Measurements from ENCODE around the gene ZNF555.

Gene ZNF555

DNA sequence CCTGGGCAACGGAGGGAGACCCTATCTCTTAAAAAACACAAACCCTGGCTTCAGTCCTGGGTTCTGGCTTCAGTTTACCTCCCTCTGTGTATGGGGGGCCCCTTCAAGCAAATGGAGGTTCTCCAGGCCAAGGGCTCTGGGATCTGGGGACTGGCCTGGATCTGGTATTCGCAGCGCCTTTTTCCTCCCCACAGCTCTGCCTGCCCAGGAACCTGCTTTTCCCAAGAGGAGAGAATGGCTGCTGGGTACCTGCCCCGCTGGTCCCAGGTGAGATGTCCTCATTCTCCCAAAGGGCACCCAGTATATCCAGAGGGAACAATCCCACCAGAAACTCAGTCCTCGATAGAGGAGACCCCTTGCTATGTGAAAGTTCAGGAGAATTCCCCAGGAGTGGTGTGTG, 18.4 kb upstream of the ZNF555 start:
- in situ Hi-C loops (cut with MboI; ENCODE audit: low sequenced_read_pairs) = no loop called here

DNA sequence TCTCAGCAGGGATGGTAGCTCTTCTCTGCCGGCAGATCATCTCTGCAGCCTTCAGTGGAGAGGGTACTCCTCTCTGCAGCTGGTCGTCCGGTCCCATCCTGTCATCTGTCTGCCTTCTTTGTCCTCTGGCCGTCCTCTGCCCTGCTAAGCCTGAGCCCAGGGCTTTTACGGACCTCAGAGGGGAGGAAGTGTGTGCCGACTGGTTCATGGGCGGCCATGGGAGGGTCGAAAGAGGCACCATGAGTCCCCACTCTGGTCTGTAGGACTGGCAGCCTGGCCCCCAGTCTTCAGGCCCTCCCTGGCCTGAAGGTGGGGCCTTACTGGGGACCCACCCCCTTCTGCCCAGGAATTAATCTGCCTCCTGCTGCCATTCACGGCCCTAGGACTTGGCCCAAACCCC, 17.6 kb upstream of the ZNF555 start:
- in situ Hi-C loops (cut with MboI; ENCODE audit: low sequenced_read_pairs) = no loop called here

DNA sequence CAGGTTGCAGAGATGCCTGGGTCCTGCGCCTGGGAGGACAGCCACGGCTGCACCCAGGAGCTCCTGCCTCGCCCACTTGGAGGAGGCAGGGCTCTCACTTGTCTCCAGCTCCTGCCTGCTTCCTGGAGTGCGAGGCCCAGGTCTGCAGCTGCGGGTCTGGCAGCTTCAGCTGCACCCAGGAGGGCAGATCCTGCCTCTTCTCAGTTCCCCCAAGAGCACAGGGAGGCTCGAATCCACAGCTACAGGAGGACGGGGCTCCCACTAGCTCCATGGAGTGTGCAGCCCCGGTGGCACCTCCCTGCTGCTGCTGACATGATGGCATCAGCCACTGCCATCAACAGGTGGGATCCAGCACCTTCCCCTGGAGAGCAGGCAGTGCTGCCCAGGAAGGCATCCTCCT, 17.1 kb upstream of the ZNF555 start:
- in situ Hi-C loops (cut with MboI; ENCODE audit: low sequenced_read_pairs) = no loop called here

DNA sequence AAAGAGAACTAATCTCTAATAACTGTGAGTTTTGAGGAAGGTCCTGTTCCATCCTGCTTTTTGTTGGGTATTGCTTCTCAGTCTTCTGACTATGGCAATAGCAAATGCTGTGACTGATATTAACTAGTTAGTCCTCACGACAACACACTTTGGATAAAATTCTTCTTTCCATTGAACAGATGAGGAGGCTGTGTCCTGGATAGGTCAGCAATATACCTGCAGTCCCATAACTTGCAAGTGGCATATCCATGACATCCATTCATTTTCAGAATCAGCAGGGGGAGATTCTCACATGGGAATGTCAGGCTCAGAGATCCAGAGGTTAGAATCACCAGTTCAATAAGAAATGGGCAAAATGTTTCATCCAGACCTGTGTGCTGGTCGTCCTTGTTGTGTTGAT, 14.3 kb upstream of the ZNF555 start:
- in situ Hi-C loops (cut with MboI; ENCODE audit: low sequenced_read_pairs) = no loop called here

DNA sequence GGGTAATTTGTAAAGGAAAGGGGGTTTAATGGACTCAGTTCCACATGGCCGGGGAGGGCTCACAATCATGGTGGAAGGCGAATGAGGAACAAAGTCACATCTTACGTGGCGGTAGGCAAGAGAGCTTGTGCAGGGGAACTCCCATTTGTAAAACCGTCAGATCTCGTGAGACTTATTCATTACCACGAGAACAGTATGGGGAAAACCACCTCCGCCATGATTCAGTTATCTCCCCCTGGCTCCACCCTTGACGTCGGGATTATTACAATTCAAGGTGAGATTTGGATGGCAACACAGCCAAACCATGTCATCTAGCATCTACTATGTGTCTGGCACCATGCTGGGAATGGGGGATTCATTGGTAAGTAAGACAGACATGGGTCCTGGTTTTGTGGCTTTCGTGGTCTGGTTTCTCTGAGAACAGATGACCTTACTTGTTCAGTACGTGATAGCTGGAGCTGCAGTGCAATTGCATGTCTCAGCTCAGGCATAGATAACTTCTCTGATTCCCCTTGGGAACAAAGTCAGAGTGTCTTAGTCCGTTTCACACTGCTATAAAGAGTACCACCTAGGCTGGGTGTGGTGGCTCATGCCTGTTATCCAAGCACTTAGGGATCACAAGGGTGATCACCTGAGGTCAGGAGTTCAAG, 13.3 kb upstream of the ZNF555 start:
- in situ Hi-C loops (cut with MboI; ENCODE audit: low sequenced_read_pairs) = no loop called here

DNA sequence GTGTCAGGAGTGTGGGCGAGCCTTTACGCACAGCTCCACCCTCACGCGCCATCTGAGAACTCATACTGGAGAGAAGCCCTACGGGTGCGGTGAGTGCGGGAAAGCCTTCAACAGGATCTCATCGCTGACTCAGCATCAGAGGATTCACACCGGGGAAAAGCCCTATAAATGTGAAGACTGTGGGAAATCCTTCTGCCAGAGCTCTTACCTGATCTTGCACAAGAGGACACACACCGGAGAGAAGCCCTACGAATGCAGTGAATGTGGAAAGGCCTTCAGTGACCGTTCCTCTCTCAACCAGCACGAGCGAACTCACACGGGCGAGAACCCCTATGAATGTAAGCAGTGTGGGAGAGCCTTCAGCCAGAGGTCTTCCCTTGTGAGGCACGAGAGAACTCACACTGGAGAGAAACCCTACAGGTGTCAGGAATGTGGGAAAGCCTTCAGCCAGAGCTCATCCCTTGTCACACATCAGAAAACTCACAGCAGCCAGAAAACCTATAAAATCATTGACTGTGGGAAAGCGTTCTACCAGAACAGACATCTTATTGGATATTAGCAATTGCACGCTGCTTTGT, 6.9 kb upstream of the ZNF555 start:
- in situ Hi-C loops (cut with MboI; ENCODE audit: low sequenced_read_pairs) = no loop called here

DNA sequence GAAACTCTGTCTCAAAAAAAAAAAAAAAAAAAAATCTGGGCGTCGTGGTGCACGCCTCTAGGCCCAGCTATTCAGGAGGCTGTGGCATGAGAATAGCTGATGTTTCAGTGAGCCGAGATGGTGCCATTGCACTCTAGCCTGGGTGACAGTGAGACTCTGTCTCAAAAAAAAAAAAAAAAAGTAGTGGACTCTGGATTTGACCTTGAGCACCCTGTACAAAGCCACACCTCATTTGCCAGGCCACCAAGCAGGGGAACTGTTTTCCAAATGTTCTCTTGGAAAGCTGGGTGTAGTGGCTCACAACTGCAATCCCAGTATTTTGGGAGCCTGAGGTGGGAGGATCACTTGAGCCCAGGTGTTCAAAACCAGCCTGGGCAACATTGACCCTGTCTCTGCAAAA, 3.8 kb upstream of the ZNF555 start:
- in situ Hi-C loops (cut with MboI; ENCODE audit: low sequenced_read_pairs) = no loop called here

DNA sequence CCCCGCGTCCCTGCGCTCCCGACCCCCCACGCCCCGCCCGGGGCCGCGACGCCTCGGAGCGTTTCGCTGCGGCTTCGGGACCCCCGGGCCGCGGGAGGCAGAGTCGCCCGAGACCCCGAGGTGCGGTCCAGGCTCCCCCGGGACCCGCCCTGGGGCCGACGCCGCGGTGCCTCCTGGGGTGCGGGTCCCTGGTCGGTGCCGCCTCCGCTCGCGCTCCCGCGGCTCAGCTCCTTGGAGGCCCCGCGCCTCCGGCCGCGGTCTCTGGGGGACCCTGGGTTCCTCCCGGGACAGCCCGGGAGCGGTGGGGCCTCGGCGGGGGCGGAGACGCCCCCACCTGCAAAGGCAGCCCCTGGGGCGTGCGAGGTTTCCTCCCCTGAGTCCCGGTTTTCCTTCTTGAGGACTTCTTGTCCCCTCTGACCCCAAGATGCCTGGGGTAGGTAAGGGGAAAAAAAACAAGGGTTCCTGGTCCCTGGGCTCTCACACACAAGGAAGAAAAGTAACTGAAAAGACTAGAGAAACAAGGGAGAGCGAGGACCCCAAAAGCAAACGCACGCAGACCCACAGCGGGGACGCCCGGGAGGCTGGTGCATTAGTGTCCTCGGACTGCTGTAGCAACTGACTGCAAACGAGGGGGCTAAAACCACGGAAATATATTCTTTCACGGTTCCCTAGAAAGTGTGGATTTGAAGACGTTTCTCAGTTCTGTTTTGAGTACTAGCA, 740 bp downstream of the ZNF555 start:
- in situ Hi-C loops (cut with MboI; ENCODE audit: low sequenced_read_pairs) = no loop called here

DNA sequence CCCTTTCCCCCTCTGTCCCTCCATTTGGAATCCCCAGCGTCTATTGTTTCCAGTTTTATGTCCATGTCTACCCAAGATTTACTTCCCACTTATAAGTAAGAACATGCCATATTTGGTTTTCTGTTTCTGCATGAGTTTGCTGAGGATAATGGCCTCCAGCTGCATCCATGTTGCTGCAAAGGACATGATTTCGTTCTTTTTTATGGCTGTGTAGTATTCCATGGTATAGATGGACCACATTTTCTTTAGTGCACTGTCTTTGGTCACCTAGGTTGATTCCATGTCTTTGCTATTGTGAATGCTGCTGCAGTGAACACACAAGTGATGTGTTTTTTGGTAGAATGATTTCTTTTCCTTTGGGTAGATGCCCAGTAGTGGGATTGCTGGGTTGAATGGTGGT, 3.8 kb downstream of the ZNF555 start:
- in situ Hi-C loops (cut with MboI; ENCODE audit: low sequenced_read_pairs) = no loop called here

DNA sequence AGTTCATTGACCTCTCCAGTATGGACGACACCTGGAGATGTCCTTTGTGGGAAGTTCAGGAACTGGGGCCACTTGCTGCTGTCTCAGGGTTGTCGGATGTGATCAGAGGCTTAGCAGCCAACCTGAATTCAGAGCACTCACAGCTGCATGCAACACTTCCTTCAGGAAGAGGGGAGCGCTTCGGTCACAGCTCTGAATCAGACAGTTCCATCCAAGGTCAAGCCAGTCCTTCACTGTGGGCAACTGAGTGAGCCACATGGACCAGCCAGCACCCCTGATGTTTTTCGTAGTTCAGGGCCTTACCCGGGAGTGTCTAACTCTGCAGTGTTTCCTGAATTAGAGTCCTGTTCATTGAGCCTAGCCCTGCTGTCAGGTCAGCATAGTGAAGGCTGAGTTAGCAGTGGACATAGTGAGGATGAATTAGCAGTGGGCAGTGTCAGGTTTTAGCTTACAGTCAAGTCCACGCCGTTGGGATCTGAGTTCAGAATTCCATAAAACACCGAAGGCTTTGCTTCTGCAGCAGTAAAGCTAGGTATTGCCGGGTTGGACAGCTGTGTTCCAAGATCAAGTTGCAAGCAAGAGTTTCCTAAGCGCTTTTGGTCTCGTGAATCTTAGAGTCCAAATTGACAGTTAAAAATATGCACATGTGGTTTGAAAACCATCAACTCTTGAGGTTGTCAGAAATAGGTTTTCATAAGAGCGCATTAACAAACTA, 5.1 kb downstream of the ZNF555 start:
- in situ Hi-C loops (cut with MboI; ENCODE audit: low sequenced_read_pairs) = no loop called here

DNA sequence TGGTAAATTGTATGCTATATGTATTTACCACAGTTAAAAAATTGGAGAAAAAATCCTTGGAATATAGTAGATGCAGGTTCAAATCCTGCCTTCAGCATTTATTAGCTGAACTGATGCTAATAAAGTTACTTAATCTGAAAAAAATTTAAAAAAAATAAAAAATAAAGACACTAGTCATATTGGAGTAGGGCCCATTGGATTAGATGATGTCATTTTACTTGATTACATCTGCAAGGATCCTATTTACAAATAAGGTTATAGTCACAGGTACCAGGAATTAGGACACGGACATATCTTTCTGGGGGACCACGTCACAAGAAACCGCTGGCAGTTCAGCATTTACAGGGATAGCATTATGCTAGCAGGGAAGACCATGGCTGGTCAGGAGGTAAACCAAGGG, 6.2 kb downstream of the ZNF555 start:
- in situ Hi-C loops (cut with MboI; ENCODE audit: low sequenced_read_pairs) = no loop called here

DNA sequence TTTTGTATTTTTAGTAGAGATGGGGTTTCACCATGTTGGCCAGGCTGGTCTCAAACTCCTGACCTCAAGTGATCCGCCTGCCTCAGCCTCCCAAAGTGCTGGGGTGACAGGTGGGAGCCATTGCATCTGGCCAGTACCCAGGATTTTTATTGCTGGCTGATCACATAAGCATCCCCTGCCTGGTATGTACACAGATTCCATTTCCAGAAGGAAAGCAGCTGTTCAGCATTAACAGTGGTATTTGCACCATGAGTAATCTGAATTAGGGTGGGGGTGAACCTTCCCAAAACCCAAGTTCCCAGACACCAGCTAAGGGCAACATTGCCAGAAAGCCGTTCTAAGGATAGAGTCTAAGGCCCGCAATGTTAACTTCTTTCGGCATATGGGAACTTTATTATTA, 7.3 kb downstream of the ZNF555 start:
- in situ Hi-C loops (cut with MboI; ENCODE audit: low sequenced_read_pairs) = no loop called here

DNA sequence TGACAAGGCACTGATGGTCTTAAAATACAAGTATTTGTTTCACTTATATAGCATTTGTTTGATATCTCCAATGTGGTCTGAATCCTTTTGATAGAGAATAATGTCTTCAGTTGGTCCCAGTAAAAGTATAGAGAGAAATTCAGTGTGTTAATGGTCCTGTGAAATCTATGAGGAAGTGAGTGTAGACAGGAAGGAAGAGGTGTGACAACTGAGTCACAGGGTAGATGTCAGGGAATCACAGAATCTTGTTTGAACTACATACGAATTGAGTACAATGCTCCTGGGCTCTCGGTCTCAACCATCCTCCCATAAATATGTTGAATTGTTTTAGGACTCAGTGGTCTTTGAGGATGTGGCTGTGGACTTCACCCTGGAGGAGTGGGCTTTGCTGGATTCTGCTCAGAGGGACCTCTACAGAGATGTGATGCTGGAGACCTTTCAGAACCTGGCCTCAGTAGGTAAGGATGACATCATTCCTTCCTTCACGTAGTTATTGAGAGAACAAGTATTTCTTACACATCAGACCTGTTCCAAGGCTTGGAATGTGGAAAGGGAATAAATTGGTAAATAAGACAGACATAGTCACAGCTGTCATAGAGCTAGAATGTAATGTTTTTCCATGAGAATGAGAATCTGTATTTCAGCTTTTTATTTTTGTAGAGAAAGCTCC, 9.1 kb downstream of the ZNF555 start:
- in situ Hi-C loops (cut with MboI; ENCODE audit: low sequenced_read_pairs) = no loop called here

DNA sequence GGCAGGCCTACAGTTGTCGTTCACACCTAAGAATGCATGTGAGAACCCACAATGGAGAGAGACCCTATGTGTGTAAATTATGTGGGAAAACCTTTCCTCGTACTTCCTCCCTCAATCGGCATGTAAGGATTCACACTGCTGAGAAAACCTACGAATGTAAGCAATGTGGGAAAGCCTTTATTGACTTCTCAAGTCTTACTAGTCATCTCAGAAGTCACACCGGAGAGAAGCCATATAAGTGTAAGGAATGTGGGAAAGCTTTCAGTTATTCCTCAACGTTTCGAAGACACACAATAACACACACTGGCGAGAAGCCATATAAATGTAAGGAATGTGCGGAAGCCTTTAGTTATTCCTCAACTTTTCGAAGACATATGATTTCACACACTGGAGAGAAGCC, 11.3 kb downstream of the ZNF555 start:
- in situ Hi-C loops (cut with MboI; ENCODE audit: low sequenced_read_pairs) = no loop called here

DNA sequence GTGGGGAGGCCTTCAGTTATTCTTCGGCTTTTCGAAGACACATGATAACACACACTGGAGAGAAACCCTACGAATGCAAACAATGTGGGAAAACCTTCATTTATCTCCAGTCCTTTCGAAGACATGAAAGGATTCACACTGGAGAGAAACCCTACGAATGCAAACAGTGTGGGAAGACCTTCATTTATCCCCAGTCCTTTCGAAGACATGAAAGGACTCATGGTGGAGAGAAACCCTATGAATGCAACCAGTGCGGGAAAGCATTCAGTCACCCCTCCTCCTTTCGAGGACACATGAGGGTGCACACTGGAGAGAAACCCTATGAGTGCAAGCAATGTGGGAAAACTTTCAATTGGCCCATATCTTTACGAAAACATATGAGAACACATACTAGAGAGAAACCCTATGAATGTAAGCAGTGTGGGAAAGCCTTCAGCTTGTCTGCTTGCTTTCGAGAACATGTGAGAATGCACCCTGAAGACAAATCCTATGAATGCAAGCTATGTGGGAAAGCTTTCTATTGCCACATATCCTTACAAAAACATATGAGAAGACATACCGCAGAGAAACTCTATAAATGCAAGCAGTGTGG, 11.8 kb downstream of the ZNF555 start:
- in situ Hi-C loops (cut with MboI; ENCODE audit: low sequenced_read_pairs) = no loop called here

DNA sequence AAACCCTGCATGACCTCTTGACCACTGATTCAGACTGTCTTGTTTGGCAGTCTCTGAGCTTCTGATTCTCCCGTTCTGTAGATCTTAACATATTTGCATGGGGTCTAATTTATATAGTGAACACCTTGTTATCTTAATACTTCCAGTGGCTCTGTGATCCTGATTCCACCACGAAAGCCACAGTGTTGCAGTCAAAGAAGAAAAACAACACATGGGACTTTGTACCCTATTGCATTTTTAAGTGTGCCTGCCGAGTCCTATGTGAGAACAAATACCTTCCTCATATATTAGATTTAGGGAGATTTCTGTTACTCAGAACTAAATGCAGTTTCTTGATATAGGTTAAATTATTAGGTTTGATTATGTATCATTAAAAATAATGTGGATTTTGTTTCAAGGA, 13.6 kb downstream of the ZNF555 start:
- in situ Hi-C loops (cut with MboI; ENCODE audit: low sequenced_read_pairs) = no loop called here

DNA sequence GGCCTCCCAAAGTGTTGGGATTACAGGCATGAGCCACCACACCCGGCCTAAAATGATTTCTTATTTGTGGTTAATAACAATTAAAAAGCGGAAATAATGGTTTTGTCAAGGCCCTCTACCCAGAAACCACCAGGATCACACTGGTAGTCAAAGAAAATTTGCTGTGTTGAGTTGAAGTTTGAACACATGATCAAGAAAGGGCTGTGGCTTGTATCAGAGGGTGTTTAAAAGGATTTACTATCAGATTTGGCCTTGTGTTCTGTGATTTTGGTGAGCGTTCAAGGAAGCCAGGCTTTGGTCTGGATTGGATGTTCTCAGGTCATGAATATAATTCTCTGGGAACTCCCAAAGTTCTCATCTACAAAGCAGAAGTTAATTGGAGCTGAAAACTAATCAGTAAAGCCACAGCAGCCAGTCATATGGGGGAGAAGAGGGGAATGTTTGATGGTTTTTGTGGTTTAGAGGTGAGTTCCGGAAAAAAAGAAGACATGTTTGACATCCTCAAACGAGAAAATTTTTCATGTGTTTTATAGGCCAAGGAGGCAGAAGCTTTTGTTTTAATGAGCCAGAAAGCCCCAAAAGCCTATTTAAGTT, 15.3 kb downstream of the ZNF555 start:
- in situ Hi-C loops (cut with MboI; ENCODE audit: low sequenced_read_pairs) = no loop called here

DNA sequence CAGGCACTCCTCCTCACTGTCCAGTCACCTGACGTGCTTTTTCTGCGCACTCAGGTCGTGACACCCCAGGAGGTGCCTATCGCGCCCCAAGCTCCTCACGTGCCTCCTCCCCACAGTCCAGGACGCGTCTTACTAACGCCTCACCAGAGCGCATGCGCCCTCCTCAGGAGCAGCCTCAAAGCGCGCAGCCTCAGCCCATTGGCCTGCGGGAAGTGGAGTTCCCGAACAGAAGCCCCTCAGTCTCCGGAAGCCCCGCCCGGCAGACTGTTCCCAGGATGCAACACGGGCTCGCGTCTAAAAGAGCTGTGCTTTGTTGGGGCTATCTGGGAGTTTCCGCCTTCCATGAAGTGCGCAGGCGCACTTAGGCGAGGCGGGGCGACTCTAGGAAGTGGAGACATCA, 17.6 kb downstream of the ZNF555 start:
- in situ Hi-C loops (cut with MboI; ENCODE audit: low sequenced_read_pairs) = no loop called here

DNA sequence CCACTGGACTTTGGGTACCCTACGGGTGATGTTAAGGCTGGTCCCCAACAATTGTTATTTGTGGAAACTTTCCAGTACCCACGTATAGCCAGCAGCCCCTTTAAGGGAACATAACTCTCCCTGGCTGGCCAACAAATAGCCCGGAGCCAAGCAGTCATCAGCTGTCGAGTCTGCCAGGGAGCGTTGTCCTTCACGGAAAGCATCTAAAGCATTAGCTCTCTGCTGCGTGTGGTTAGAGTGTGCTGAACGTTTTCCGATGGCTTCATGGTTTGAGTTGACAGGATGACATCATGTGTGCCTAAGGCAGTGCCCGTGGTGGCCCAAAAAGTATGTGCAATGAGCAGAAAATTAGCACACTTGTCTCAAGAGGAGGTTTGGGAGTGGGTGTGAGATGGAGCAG, 22.5 kb downstream of the ZNF555 start:
- in situ Hi-C loops (cut with MboI; ENCODE audit: low sequenced_read_pairs) = no loop called here

DNA sequence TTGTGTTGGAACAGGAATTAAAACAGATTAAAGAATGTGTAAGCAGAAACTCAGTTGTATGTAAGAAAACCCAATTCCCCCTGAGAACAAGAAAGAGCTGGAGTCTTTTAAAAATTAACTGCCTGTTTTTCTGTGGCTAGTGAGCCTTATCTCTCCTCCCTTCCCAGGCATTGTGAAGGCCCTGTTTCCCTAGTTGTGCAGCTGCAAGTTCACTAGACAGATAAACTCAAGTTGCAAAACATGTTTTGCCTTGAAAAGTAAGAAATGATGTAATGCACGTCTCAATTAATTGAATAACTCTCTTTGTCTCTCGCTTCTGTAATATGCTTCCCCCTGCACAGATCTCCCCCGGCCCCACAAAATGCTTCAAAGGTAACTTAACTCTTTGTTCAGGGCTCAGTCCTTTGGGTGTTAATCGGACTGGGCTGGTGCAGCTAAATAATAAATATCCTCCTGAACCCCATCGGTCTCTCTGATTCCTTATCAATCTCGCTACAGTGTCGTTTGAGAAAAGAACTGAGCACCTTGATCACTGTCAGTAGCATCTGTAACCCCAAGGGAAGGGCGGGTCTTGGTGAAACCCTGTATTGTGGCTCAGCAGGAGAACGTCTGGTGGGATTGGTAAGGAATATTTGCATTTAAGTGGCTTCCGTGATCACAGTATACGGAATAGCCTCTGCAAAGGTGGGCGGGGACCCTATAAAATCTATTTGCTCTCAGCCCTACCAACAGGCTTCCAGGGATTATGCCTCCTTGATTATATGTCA, 24.2 kb downstream of the ZNF555 start:
- in situ Hi-C loops (cut with MboI; ENCODE audit: low sequenced_read_pairs) = no loop called here
